K562 (cell line): ENCODE results near the gene HIPK2.

Source experiments
- ARID3B ChIP-seq: fragments of 250-450 bp; sonication (Bioruptor Pico); IDR thresholded peaks from 2 replicates; pipeline ENCODE4 v1.4.0; 2020; ENCODE audit warnings: borderline replicate concordance
- EZH2 ChIP-seq: IDR thresholded peaks from 2 replicates; pipeline ENCODE4 v1.6.1; 2012; ENCODE audit warnings: low read depth, mild to moderate bottlenecking, inconsistent platforms, low read length, borderline replicate concordance
- FOXP4 ChIP-seq: sonication (generic); formaldehyde crosslinking; IDR thresholded peaks from 2 replicates; pipeline ENCODE4 v1.8.0; 2022; ENCODE audit warnings: mild to moderate bottlenecking, missing genetic modification reagents, borderline replicate concordance
- GTF2F1 ChIP-seq: IDR thresholded peaks from 2 replicates; pipeline ENCODE4 v1.6.1; 2011; ENCODE audit warnings: low read depth, low read length, improper control_type of control experiment
- PCBP2 ChIP-seq: fragments of 200-400 bp; formaldehyde crosslinking; IDR thresholded peaks from 2 replicates; pipeline ENCODE4 v1.6.1; 2018; ENCODE audit warnings: low read length, low read depth, mild to moderate bottlenecking, moderate library complexity; ENCODE audit not compliant: poor library complexity, severe bottlenecking
- SETDB1 ChIP-seq: IDR thresholded peaks from one replicate; pipeline ENCODE4 v1.6.1; 2012; ENCODE audit warnings: low read length, control low read depth, inconsistent platforms
- SP1 ChIP-seq: sonication (generic); formaldehyde crosslinking; IDR thresholded peaks from 2 replicates; pipeline ENCODE4 v1.8.1; 2022; ENCODE audit warnings: mild to moderate bottlenecking, missing genetic modification reagents
- TF ChIP-seq, protein P1 (sequence below): IDR thresholded peaks from 2 replicates; pipeline ENCODE4 v1.6.1; 2016; ENCODE audit warnings: missing genetic modification characterization, missing compliant biosample characterization

- TF ChIP-seq EZH2 (no peak), SETDB1 (no peak), PCBP2 (no peak), FOXP4 (CRISPR knock-in tag) (no peak), ARID3B (no peak), SP1 (CRISPR knock-in tag) (no peak), GTF2F1 (no peak)
- TF ChIP-seq, protein P1, sequence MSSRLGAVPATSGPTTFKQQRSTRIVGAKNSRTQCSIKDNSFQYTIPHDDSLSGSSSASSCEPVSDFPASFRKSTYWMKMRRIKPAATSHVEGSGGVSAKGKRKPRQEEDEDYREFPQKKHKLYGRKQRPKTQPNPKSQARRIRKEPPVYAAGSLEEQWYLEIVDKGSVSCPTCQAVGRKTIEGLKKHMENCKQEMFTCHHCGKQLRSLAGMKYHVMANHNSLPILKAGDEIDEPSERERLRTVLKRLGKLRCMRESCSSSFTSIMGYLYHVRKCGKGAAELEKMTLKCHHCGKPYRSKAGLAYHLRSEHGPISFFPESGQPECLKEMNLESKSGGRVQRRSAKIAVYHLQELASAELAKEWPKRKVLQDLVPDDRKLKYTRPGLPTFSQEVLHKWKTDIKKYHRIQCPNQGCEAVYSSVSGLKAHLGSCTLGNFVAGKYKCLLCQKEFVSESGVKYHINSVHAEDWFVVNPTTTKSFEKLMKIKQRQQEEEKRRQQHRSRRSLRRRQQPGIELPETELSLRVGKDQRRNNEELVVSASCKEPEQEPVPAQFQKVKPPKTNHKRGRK (tag), result no peak
Measured at GRCh38 chr7:139681812-139682135, 96.0 kb downstream of the HIPK2 start.
